ENCODE results near the gene SDF4. TPM values are rescaled to one million over a fixed set of nuclear protein-coding genes. Genes with fewer than 3 reads are reported as not detected.

The SDF4 gene
- total and polyA plus RNA-seq, 2 of the 8 experiments (the other 6 are each of a cell fraction or from before 2014, with no cell fraction given) = 45.5 to 75.6 TPM

GRCh38 chr1:1245817-1246576 is 14.2 kb upstream of the SDF4 start:
- 62% methylated on average over 35 of the region's 45 CpGs; no CpG with 5 or more reads in 1 of the 2 experiments for WGBS, 2 experiments (ENCODE audit: extremely low coverage in 1 of 2, insufficient coverage in 1 of 2, insufficient read length in 1 of 2, insufficient replicate concordance in 2 of 2, low coverage in 1 of 2, low lambda C conversion rate in 2 of 2, missing lambda C conversion rate in 1 of 2)
- Histone ChIP-seq H3K56ac (replicated peaks; ENCODE audit: insufficient read length, low read depth, low read length) (no peak overlapping the region), H2BK15ac (ENCODE audit: low read length) (no peak overlapping the region), H3K18ac (ENCODE audit: extremely low read depth, low read length) (peak overlapping the region; percentile 48; the same call in 1 of the 2 replicates), H3K23me2 (ENCODE audit: low read depth, low read length) (no peaks in the 10 kb centered on the region; the same call in 1 of the 2 replicates), H2BK20ac (ENCODE audit: low read length) (no peak overlapping the region), H2BK12ac (ENCODE audit: low read depth, low read length) (no peak overlapping the region), H3K79me1 (ENCODE audit: low read depth, low read length) (no peaks in the 10 kb centered on the region), H3K36me3 (ENCODE audit: control insufficient read depth in 2 of 4, insufficient read depth in 4 of 4, low read length in 3 of 4) (no peaks in the 10 kb centered on the region), H3K14ac (ENCODE audit: insufficient read length) (no peak overlapping the region), H3K4me2 (ENCODE audit: insufficient read depth in 1 of 2, low read depth in 2 of 2, low read length in 2 of 2) (peak overlapping the region; percentile 24 to 70; a peak in 3 of 4 replicates), H4K8ac (ENCODE audit: extremely low read depth, insufficient read depth, low read length) (no peak overlapping the region), H3K4ac (replicated peaks; ENCODE audit: insufficient read length, low read depth, low read length) (peak overlapping the region; percentile 85), H3K79me2 (ENCODE audit: control insufficient read depth in 1 of 2, insufficient read depth in 2 of 2, low read length in 2 of 2) (no peaks in the 10 kb centered on the region; a peak in 1 of 4 replicates), H3K4me3 (ENCODE audit: extremely low read depth in 1 of 4, insufficient read depth in 2 of 4, low read depth in 3 of 4, low read length in 4 of 4) (peak overlapping the region in 2 of 4 experiments; percentile 2 to 51; a peak in 3 of 8 replicates), H3K4me1 (replicated peaks in 1 of 4; ENCODE audit: control insufficient read depth in 3 of 4, insufficient read depth in 4 of 4, low read length in 3 of 4) (peaks cover 0 to 8% (median under 1%) of the 10 kb centered on the region in 4 experiments; a peak in 5 of 7 replicates), H2AFZ (ENCODE audit: low read length) (no peak overlapping the region), H4K20me1 (replicated peaks in 1 of 2; ENCODE audit: control insufficient read depth in 1 of 2, insufficient read depth in 2 of 2, low read length in 2 of 2) (peaks cover 4 to 9% of the 10 kb centered on the region in 2 experiments), H4K91ac (replicated peaks; ENCODE audit: insufficient read length, low read length) (peak overlapping the region; percentile 81), H4K5ac (ENCODE audit: insufficient read length, low read depth, low read length) (no peak overlapping the region), H2BK5ac (ENCODE audit: low read depth, low read length) (no peak overlapping the region), H2AK5ac (ENCODE audit: low read depth, low read length) (no peak overlapping the region), H3K27me3 (replicated peaks in 1 of 4; ENCODE audit: control insufficient read depth in 3 of 4, extremely low read depth in 1 of 4, insufficient read depth in 3 of 4, low read length in 3 of 4) (peaks cover 2 to 19% (median 11%) of the 10 kb centered on the region in 4 experiments; a peak in 6 of 7 replicates), H2BK120ac (replicated peaks; ENCODE audit: low read depth, low read length) (no peak overlapping the region), H3K27ac (ENCODE audit: low read depth, low read length) (no peak overlapping the region), H3K9me3 (ENCODE audit: insufficient read depth in 2 of 2, low read depth in 1 of 2, low read length in 1 of 2) (no peaks in the 10 kb centered on the region), H3K23ac (ENCODE audit: insufficient read length) (no peak overlapping the region), H3K9ac (replicated peaks in 1 of 4; ENCODE audit: extremely low read depth in 1 of 4, low read depth in 3 of 4, low read length in 3 of 4) (peak overlapping the region in 1 of 4 experiments; percentile 62; a peak in 1 of 7 replicates)
- CTCF ChIA-PET (ENCODE audit: partially characterized antibody) = interaction anchor here (0.5 to 1.9 kb wide), 4 partner anchors 10 to 244 kb away, joined by 3 to 6 read pairs (median 3); no protein-coding TSS in a partner anchor
- DNase-seq (ENCODE audit: low read depth in 1 of 2, low spot score in 2 of 2) (no peak), FAIRE-seq (no peak)
- TF ChIP-seq USF2 (IDR thresholded peaks at IDR 0.05; ENCODE audit: low read length) (no peak), TEAD4 (IDR thresholded peaks at IDR 0.05; ENCODE audit: low read depth, low read length) (no peak), MAX (IDR thresholded peaks at IDR 0.05) (no peak), RFX5 (IDR thresholded peaks at IDR 0.05; ENCODE audit: borderline replicate concordance, low read depth, low read length) (no peak), EP300 (IDR thresholded peaks at IDR 0.05; ENCODE audit: borderline replicate concordance in 1 of 2, low read depth in 2 of 2, low read length in 2 of 2) (no peak)
- POLR2A ChIA-PET (ENCODE audit: partially characterized antibody) = interaction anchor here (1.1 to 2.0 kb wide), 3 partner anchors 9 to 162 kb away, joined by 3 to 7 read pairs (median 5); partner anchors contain the start of genes B3GALT6 and SDF4

Data from H1 (cell line).